PFSK-1 (cell line): ENCODE results near the gene CEP128.

Experiments
- FOXP2 ChIP-seq: optimal IDR thresholded peaks from 2 replicates; pipeline ENCODE3; 2011; ENCODE audit warnings: borderline replicate concordance, control low read depth, inconsistent platforms; ENCODE audit not compliant: insufficient read depth; ENCODE audit errors: extremely low read length, extremely low read depth
- POLR2AphosphoS5 ChIP-seq: IDR thresholded peaks from 2 replicates; pipeline ENCODE4 v1.6.1; 2012; ENCODE audit warnings: low read depth, mild to moderate bottlenecking, control low read depth, low read length, moderate library complexity
- SIN3A ChIP-seq: IDR thresholded peaks from 2 replicates; pipeline ENCODE4 v1.6.1; 2012; ENCODE audit warnings: mild to moderate bottlenecking, low read length, moderate library complexity, borderline replicate concordance; ENCODE audit not compliant: insufficient read depth
- TAF1 ChIP-seq: IDR thresholded peaks from 2 replicates; pipeline ENCODE4 v1.6.1; 2012; ENCODE audit warnings: low read length, control low read depth, borderline replicate concordance; ENCODE audit not compliant: insufficient read depth
- TF ChIP-seq, protein P1 (sequence below), 2 experiments: IDR thresholded peaks; 2 replicates each; pipeline versions ENCODE4 v1.6.1 to v1.8.0; 2011 to 2012; ENCODE audit warnings: low read depth in 2 of 2, low read length in 2 of 2, control low read depth in 1 of 2, inconsistent platforms in 1 of 2, mild to moderate bottlenecking in 1 of 2, moderate library complexity in 1 of 2; ENCODE audit not compliant: insufficient read depth in 1 of 2

The CEP128 gene

DNA sequence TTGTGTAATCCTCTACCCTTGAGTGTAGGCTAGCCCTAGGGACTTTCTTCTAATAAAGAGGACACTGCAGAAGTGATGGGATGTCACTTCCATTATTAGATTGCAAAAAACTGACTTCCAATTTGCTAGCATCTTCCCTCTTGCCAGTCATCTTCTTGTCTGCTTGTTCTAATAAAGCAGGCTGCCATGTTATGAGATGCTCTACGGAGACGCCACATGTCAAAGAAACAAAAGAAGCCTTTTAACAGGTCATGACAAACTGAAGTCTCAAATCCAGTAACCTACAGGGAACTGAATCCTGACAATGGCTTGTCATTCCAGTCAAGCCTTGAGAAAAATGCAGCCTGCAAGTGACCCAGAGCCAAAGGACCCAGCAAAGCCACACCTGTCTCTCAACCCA, 76.0 kb downstream of the CEP128 start:
- TF ChIP-seq, protein P1, sequence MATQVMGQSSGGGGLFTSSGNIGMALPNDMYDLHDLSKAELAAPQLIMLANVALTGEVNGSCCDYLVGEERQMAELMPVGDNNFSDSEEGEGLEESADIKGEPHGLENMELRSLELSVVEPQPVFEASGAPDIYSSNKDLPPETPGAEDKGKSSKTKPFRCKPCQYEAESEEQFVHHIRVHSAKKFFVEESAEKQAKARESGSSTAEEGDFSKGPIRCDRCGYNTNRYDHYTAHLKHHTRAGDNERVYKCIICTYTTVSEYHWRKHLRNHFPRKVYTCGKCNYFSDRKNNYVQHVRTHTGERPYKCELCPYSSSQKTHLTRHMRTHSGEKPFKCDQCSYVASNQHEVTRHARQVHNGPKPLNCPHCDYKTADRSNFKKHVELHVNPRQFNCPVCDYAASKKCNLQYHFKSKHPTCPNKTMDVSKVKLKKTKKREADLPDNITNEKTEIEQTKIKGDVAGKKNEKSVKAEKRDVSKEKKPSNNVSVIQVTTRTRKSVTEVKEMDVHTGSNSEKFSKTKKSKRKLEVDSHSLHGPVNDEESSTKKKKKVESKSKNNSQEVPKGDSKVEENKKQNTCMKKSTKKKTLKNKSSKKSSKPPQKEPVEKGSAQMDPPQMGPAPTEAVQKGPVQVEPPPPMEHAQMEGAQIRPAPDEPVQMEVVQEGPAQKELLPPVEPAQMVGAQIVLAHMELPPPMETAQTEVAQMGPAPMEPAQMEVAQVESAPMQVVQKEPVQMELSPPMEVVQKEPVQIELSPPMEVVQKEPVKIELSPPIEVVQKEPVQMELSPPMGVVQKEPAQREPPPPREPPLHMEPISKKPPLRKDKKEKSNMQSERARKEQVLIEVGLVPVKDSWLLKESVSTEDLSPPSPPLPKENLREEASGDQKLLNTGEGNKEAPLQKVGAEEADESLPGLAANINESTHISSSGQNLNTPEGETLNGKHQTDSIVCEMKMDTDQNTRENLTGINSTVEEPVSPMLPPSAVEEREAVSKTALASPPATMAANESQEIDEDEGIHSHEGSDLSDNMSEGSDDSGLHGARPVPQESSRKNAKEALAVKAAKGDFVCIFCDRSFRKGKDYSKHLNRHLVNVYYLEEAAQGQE (IDR thresholded peaks at IDR 0.05; ENCODE audit: insufficient read depth in 1 of 2, low read depth in 2 of 2, low read length in 2 of 2), result no peak
- TF ChIP-seq FOXP2 (no peak), TAF1 (no peak), POLR2AphosphoS5 (no peak), SIN3A (no peak)

- no peak for TF ChIP-seq FOXP2
- TF ChIP-seq TAF1, result no peak
- TF ChIP-seq, protein P1 (IDR thresholded peaks at IDR 0.05; ENCODE audit: insufficient read depth in 1 of 2, low read depth in 2 of 2, low read length in 2 of 2), result no peak
- no peak for TF ChIP-seq POLR2AphosphoS5
- no peak for TF ChIP-seq SIN3A
These were observed 78.6 kb downstream of the CEP128 start for GRCh38 chr14:80862983-80863382.

- TF ChIP-seq POLR2AphosphoS5, result no peak
- no peak for TF ChIP-seq TAF1
- no peak for TF ChIP-seq SIN3A
- TF ChIP-seq FOXP2, result no peak
- TF ChIP-seq, protein P1 (IDR thresholded peaks at IDR 0.05; ENCODE audit: insufficient read depth in 1 of 2, low read depth in 2 of 2, low read length in 2 of 2), result no peak
These were observed 79.0 kb downstream of the CEP128 start for GRCh38 chr14:80862541-80862940.

- TF ChIP-seq POLR2AphosphoS5 (no peak), TAF1 (no peak), SIN3A (no peak), FOXP2 (no peak)
- TF ChIP-seq, protein P1 (IDR thresholded peaks at IDR 0.05; ENCODE audit: insufficient read depth in 1 of 2, low read depth in 2 of 2, low read length in 2 of 2), result no peak
These were observed 91.2 kb downstream of the CEP128 start for GRCh38 chr14:80850197-80850814.

DNA sequence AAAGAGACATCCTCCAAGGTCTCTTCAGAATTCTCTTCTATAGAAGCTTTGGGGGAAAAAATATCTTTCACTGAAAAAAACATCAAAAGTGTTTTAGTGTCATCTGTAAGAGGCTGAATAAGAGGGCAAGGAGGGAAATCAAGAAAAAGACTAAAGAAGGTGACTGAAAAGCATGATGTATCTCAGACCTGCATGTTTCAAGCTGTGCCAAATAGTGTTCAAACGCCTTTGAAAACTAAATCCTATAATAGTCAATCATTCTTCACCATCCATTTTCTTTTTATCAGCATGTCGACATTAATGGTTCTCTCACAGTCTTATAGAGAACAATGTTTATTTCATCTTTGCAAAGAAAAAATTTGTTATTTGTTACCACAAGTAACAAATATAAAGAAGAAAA, 94.5 kb downstream of the CEP128 start:
- TF ChIP-seq FOXP2 (no peak), SIN3A (no peak), TAF1 (no peak), POLR2AphosphoS5 (no peak)
- TF ChIP-seq, protein P1 (IDR thresholded peaks at IDR 0.05; ENCODE audit: insufficient read depth in 1 of 2, low read depth in 2 of 2, low read length in 2 of 2), result no peak
